Bronchial epithelial cell (primary cell): ENCODE measurements around the gene MYB. TPM values are rescaled to one million over a fixed set of nuclear protein-coding genes. Genes with fewer than 3 reads are reported as not detected.
A peak's percentile ranks its signal among the peaks of the same experiment; 100 is the strongest.

Experiments used
- DNase-seq: peaks from one replicate; pipeline ENCODE4 v3.0.0-alpha.2; 2010; ENCODE audit warnings: low read depth
- FAIRE-seq: peaks from 2 replicates; lab custom pipeline; 2011; peaks lifted over from hg19 to GRCh38; lab: Jason Lieb, UNC
- H3K27me3 ChIP-seq: 2 replicates; pipeline ENCODE4 v1.5.1; 2011; ENCODE audit warnings: low read length; ENCODE audit not compliant: control insufficient read depth, insufficient read depth
- H3K36me3 ChIP-seq: 2 replicates; pipeline ENCODE4 v1.5.1; 2011; ENCODE audit warnings: low read length; ENCODE audit not compliant: control insufficient read depth, insufficient read depth
- H3K4me3 ChIP-seq: 2 replicates; pipeline ENCODE4 v1.5.1; 2011; ENCODE audit warnings: mild to moderate bottlenecking, low read depth, low read length, control low read depth
- CTCF ChIP-seq: IDR thresholded peaks from 2 replicates; pipeline ENCODE4 v1.5.1; 2011; ENCODE audit warnings: mild to moderate bottlenecking, moderate library complexity, low read length, control low read depth, inconsistent platforms; ENCODE audit not compliant: insufficient read depth, severe bottlenecking
- total RNA-seq: library from RNA; depleted of rRNA; stranded (reverse); fragments of >200 nt; gene quantifications from 2 replicates; pipeline ENCODE4 v1.2.1, GENCODE V29; 2014

MYB gene
- total RNA-seq, 1 donor from 2014 or later, result under 0.01 TPM

DNA sequence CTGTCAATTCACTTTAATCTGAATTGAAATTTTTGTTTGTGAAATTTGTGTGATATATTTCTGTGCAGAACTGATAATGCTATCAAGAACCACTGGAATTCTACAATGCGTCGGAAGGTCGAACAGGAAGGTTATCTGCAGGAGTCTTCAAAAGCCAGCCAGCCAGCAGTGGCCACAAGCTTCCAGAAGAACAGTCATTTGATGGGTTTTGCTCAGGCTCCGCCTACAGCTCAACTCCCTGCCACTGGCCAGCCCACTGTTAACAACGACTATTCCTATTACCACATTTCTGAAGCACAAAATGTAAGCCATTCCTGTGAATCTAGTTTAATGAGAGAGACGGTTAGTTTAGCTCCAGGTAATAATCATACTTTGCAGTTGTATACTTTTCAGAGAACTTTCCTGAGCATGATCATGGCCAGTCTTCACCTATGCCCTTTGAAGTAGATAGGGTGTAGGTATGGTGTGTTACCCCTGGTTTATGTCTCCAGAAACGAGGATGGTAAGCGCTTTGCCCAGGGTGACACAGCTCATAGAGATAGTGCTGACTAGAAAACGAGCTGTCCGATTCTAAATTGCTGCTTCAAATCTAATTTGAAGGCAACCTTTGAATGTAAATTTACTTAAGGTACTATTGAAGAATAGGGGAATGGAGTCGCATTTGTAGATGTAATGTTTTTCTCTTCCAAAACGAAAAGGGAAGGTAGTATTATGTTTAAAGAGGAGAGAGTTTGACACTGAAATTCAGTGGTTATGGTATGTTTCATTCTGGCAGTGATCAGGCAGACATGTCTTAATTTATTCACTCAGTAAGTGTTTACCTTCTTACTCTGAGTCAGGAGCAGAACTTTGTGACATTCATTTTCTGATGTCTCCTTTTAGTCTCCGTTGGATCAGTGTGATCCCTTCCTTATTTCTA, 11.4 kb downstream of the MYB start:
- Histone ChIP-seq H3K4me3 (no peak overlapping the region), H3K36me3 (no peaks in the 10 kb centered on the region), H3K27me3 (peaks cover 2% of the 10 kb centered on the region)
- FAIRE-seq (no peak), DNase-seq (no peak)
- TF ChIP-seq CTCF, result no peak

GRCh38 chr6:135193221-135193620, 12.1 kb downstream of the MYB start:
- no peak for FAIRE-seq
- TF ChIP-seq CTCF, result no peak
- no peaks in the 10 kb centered on the region for H3K36me3 ChIP-seq
- H3K27me3 ChIP-seq, result peaks cover 2% of the 10 kb centered on the region
- DNase-seq, result no peak
- no peak overlapping the region for H3K4me3 ChIP-seq

- H3K27me3 ChIP-seq, result peaks cover 2% of the 10 kb centered on the region
- TF ChIP-seq CTCF, result no peak
- no peaks in the 10 kb centered on the region for H3K36me3 ChIP-seq
- H3K4me3 ChIP-seq, result no peak overlapping the region
- DNase-seq (no peak), FAIRE-seq (no peak)
Observed at GRCh38 chr6:135195041-135195440, 13.9 kb downstream of the MYB start.

GRCh38 chr6:135195522-135195921, 14.4 kb downstream of the MYB start:
- DNase-seq (no peak), FAIRE-seq (no peak)
- Histone ChIP-seq H3K36me3 (no peaks in the 10 kb centered on the region), H3K27me3 (peaks cover 2% of the 10 kb centered on the region), H3K4me3 (no peak overlapping the region)
- TF ChIP-seq CTCF, result no peak

- Histone ChIP-seq H3K4me3 (no peak overlapping the region), H3K36me3 (no peaks in the 10 kb centered on the region), H3K27me3 (peaks cover 2% of the 10 kb centered on the region)
- no peak for TF ChIP-seq CTCF
- FAIRE-seq, result peak; percentile 50
- no peak for DNase-seq
Observed at GRCh38 chr6:135196739-135197510, 15.8 kb downstream of the MYB start.
